ENCODE results near the gene RNF149.

DNA sequence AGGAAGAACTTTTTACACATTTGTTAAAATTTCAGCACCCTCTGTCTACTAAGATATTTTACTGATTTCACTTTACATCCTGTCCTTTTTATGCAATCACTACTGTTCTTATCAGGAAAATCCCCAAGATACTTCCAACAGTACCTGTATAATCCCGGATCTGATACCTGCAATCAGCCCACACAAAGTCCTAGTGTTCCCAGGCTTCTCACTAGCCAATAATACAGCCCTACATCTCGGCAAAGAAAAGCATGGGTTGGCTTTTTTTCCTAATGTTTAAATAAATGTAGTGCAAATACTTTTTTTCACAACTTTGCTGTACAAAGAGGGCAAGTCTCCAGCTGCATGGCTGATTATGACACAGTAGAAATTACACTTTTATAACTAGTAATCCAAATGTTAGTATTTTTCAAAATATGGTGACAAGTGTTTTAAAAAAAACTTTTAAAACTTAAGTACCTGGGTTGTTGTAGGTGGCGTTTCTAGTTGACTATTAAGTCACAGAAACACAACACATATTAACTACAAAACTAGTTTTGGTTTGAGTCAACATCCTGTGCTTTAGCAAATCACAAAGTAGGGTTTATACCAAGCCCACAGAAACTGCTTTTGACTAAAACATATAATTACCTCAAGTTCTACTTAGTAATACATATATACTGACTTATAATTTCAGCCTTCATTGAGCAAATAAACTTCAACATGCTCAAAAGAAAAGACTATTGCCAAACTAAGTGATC lies 36.3 kb downstream of the RNF149 start:
- TF ChIP-seq POLR2A (IDR thresholded peaks at IDR 0.05; ENCODE audit: low read depth, low read length) = no peak
- TF ChIP-seq POLR2AphosphoS5 (IDR thresholded peaks at IDR 0.05; ENCODE audit: low read depth, low read length) = no peak

Measured in GM12892 (cell line).